HG02938 (cell line): ENCODE data around the gene TNFSF10.
A peak's percentile ranks its signal among the peaks of the same experiment; 100 is the strongest.
"Not testable (repeated sequence)": the region's sequence is repeated elsewhere in the genome, so short reads cannot be mapped to it uniquely, and the experiment has no call there.

Experiments used
- ATAC-seq: cut with Tn5 transposase; IDR thresholded peaks from one replicate; pipeline ENCODE4 v1.9.1; 2021; ENCODE audit warnings: mild to moderate bottlenecking, moderate library complexity; ENCODE audit not compliant: unreplicated experiment

The TNFSF10 gene

GRCh38 chr3:172522871-172523818 lies at the start of gene TNFSF10:
TNFSF10 (minus strand) TSS chr3:172523430; CDS start chr3:172523384, 46 bp downstream.
- peak; percentile 88 for ATAC-seq

GRCh38 chr3:172569128-172570008 lies 46.1 kb upstream of the TNFSF10 start:
- no peak for ATAC-seq

- ATAC-seq: no peak
Measured at GRCh38 chr3:172568701-172569100, 45.5 kb upstream of the TNFSF10 start.

- not testable (repeated sequence) for ATAC-seq
Measured at GRCh38 chr3:172566785-172567184, 43.6 kb upstream of the TNFSF10 start.

GRCh38 chr3:172564499-172564898 lies 41.3 kb upstream of the TNFSF10 start:
- ATAC-seq: no peak

- peak; percentile 82 for ATAC-seq
Measured at GRCh38 chr3:172562871-172563865, 39.9 kb upstream of the TNFSF10 start.

- ATAC-seq: no peak
Measured at GRCh38 chr3:172561897-172562640, 38.8 kb upstream of the TNFSF10 start.

GRCh38 chr3:172560586-172560985 lies 37.4 kb upstream of the TNFSF10 start:
- ATAC-seq: no peak

GRCh38 chr3:172560026-172560425 lies 36.8 kb upstream of the TNFSF10 start:
- no peak for ATAC-seq

GRCh38 chr3:172559020-172559419 lies 35.8 kb upstream of the TNFSF10 start:
- no peak for ATAC-seq

- no peak for ATAC-seq
Measured at GRCh38 chr3:172557515-172558220, 34.4 kb upstream of the TNFSF10 start.

- ATAC-seq: no peak
Measured at GRCh38 chr3:172553526-172554252, 30.5 kb upstream of the TNFSF10 start.

- no peak for ATAC-seq
Measured at GRCh38 chr3:172552607-172553006, 29.4 kb upstream of the TNFSF10 start.

GRCh38 chr3:172551874-172552273 lies 28.6 kb upstream of the TNFSF10 start:
- no peak for ATAC-seq

GRCh38 chr3:172550347-172550943 lies 27.2 kb upstream of the TNFSF10 start:
- ATAC-seq: peak; percentile 50

GRCh38 chr3:172549144-172549543 lies 25.9 kb upstream of the TNFSF10 start:
- no peak for ATAC-seq

GRCh38 chr3:172546628-172547214 lies 23.5 kb upstream of the TNFSF10 start:
- ATAC-seq: peak; percentile 55

GRCh38 chr3:172546105-172546504 lies 22.9 kb upstream of the TNFSF10 start:
- ATAC-seq: no peak
